IPS-20b (cell line): ENCODE data around the gene VPS54.
"Not testable (repeated sequence)": the region's sequence is repeated elsewhere in the genome, so short reads cannot be mapped to it uniquely, and the experiment has no call there.

Source experiments
- H3K27ac ChIP-seq: one replicate; pipeline ENCODE4 v1.5.1; 2013; ENCODE audit warnings: low read length
- H3K27me3 ChIP-seq: 2 replicates; pipeline ENCODE4 v1.6.1; 2013; ENCODE audit warnings: mild to moderate bottlenecking, low read length, inconsistent platforms; ENCODE audit not compliant: insufficient read depth
- H3K36me3 ChIP-seq: 2 replicates; pipeline ENCODE4 v1.6.1; 2013; ENCODE audit warnings: low read depth, mild to moderate bottlenecking, inconsistent platforms, low read length, moderate library complexity; ENCODE audit not compliant: insufficient read depth
- H3K4me1 ChIP-seq: 2 replicates; pipeline ENCODE4 v1.6.1; 2013; ENCODE audit warnings: mild to moderate bottlenecking, control low read depth, inconsistent platforms, low read length, moderate library complexity; ENCODE audit not compliant: insufficient read depth
- H3K4me3 ChIP-seq: 2 replicates; pipeline ENCODE4 v1.5.1; 2013; ENCODE audit warnings: mild to moderate bottlenecking, low read length, inconsistent platforms
- H3K9ac ChIP-seq: 2 replicates; pipeline ENCODE4 v1.6.1; 2013; ENCODE audit warnings: low read depth, mild to moderate bottlenecking, inconsistent platforms, low read length, moderate library complexity
- H3K9me3 ChIP-seq: 2 replicates; pipeline ENCODE4 v1.6.1; 2013; ENCODE audit warnings: mild to moderate bottlenecking, low read depth, low read length, inconsistent platforms; ENCODE audit not compliant: insufficient read depth

VPS54 gene

DNA sequence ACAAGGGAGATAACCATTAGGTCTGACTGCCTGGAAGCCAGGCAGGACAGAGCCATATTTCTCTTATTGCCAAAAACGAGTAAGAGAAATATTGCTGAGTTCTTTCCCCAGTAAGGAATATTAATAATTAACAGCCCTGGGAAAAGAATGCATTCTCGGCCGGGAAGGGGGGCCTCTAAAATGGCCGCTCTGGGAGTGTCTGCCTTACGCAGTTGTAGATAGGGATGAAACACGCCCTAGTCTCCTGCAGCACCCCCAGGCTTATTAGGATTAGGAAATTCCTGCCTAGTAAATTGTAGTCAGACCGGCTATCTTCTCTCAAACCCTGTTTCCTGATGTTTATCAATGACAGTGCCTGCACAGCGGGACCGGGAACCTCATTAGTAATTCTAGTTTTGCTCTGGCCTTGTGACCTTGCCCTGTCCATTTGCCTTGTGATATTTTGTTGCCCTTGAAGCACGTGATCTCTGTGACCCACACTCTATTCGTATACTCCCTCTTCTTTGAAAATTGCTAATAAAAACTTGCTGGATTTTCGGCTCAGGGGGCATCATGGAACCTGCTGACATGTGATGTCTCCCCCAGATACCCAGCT is 30.3 kb downstream of the VPS54 start:
- H3K4me3 ChIP-seq, H3K36me3 ChIP-seq, H3K27me3 ChIP-seq, H3K4me1 ChIP-seq, H3K27ac ChIP-seq, H3K9ac ChIP-seq: not testable (repeated sequence)
- H3K9me3 ChIP-seq = peaks cover 11% of the 10 kb centered on the region; the same call in 1 of the 2 replicates

DNA sequence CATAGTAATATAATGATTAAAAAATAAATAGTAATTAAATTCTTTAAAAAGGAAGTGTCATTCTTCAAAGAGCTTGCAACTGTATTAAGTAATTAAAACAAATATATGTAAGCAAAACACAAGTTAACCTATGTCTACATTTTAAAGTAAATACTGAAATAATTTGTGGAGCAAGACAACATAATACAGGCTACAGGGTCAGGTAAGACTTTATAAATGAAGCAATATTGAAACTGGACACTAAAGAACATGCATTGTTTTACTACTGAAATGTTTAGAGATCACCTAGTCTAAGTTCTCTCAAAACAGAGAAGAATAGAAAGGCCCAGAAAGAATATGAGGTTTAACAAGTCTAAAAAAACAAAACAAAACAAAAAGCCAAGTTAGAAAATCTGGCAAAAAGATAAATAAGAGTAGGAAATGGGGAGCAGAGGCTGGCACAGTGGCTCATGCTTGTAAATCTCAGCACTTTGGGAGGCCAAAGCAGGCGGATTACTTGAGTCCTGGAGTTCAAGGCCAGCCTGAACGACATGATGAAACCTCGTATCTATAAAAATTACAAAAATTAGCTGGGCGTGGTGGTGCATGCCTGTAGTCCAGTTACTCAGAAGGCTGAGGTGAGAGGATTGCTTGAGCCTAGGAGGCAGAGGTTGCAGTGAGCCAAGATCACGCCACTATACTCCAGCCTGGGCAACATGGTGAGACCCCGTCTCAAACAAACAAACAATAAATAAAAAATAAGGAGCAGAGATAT is 34.4 kb downstream of the VPS54 start:
- H3K27ac ChIP-seq = no peak overlapping the region
- no peaks in the 10 kb centered on the region for H3K27me3 ChIP-seq

DNA sequence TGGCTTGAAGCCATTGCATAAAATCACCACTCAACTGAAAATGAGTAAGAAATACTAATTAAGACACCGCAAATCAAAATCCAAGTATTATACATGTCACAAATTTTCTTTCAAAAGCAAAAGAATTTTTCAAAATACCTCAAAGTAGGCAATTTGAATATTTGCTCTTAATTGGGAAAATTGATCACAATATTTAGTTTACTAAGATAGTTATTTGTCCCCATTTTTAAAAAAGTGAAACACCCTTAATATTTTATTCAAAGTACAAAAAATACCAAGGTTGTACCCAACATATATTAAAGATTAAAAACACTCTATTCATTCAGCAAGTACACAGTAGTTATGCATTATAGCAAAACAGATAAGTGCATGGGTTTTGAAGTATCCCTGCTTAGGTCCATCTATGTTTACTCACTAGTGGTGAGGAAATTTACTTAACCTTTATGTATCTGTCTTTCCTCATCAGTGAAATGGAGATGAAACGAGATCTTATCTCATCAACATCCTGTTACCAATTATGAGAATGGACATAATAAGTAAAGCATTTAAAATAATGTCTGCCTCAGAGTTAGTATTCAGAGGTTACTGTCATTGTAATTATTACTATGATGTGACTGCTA is 35.1 kb downstream of the VPS54 start:
- Histone ChIP-seq H3K27me3 (no peaks in the 10 kb centered on the region), H3K27ac (no peak overlapping the region)

More for the DNA sequence above, 34.4 kb downstream of the VPS54 start:
- no peak overlapping the region for H3K9ac ChIP-seq
- no peaks in the 10 kb centered on the region for H3K4me1 ChIP-seq
- H3K4me3 ChIP-seq = no peak overlapping the region
- peaks cover 16% of the 10 kb centered on the region; the same call in 1 of the 2 replicates for H3K36me3 ChIP-seq
- H3K9me3 ChIP-seq = peaks cover 10% of the 10 kb centered on the region; the same call in 1 of the 2 replicates

DNA sequence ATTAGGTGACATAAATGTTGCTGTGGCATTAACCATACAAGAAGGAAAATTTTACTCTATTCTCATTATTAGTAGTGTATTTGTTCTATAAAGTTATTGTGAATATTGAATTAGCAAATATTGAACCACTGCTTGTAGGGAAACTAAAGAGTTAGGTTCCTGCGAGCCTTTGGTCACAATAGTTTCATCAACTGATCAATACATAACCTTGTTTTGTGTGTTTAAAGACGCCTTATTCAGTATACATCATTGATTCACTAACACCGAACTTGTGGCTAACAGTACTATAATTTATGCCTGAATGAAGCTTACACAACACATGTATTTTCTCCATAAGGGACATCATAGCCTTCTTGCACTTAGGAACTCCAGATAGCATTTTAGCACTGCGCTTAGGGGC is 36.9 kb downstream of the VPS54 start:
- no peak overlapping the region for H3K4me3 ChIP-seq
- H3K27me3 ChIP-seq = no peaks in the 10 kb centered on the region
- no peaks in the 10 kb centered on the region for H3K9me3 ChIP-seq
- H3K4me1 ChIP-seq = no peaks in the 10 kb centered on the region
- no peak overlapping the region for H3K27ac ChIP-seq
- no peak overlapping the region for H3K9ac ChIP-seq
- peaks cover 22% of the 10 kb centered on the region for H3K36me3 ChIP-seq

More for the DNA sequence above, 35.1 kb downstream of the VPS54 start:
- Histone ChIP-seq H3K4me3 (no peak overlapping the region), H3K9me3 (peaks cover 3% of the 10 kb centered on the region; the same call in 1 of the 2 replicates), H3K9ac (no peak overlapping the region), H3K4me1 (no peaks in the 10 kb centered on the region), H3K36me3 (peaks cover 16% of the 10 kb centered on the region; the same call in 1 of the 2 replicates)

DNA sequence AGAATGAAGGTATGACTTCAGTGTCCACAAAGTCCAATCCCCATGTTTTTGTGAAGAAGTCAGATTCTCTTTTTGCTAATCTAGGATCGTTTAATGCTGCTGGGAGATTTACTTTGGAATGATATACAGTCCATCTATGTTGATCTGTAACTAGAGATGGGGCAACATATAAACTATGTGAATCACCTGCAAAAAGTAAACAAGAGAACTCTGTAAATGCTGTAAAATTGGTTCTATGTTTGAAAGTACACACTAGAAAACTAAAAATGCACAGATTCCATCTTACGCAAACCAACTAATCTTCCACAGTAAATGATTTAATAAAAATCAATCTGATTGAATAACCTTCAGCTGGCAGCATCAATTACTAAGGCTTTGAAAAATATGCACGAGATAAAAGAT is 37.5 kb downstream of the VPS54 start:
- H3K36me3 ChIP-seq = peaks cover 22% of the 10 kb centered on the region

DNA sequence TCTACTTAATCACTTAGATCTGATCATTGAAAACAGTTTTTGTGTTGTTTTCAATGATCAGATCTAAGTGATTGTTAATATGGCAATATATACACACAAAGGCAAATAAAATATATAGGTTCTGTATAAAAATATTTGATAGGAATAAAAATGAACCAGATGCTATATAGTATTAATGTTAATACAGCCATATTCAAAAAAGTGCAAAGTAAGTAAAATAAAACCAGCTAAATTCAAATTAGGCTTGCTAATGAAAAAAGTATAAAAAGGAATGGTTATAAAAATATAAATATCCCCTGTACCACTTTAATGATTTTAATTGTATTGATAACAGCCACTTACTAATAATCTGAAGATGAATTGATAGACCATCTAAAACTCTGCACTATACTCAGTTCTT is 38.4 kb downstream of the VPS54 start:
- H3K27ac ChIP-seq = no peak overlapping the region
- no peaks in the 10 kb centered on the region for H3K4me1 ChIP-seq
- H3K9ac ChIP-seq = no peak overlapping the region
- H3K9me3 ChIP-seq = no peaks in the 10 kb centered on the region
- no peaks in the 10 kb centered on the region for H3K27me3 ChIP-seq
- peaks cover 22% of the 10 kb centered on the region for H3K36me3 ChIP-seq
- no peak overlapping the region for H3K4me3 ChIP-seq

More for the DNA sequence above, 37.5 kb downstream of the VPS54 start:
- H3K27ac ChIP-seq = no peak overlapping the region
- H3K4me1 ChIP-seq = no peaks in the 10 kb centered on the region
- H3K4me3 ChIP-seq = no peak overlapping the region
- no peak overlapping the region for H3K9ac ChIP-seq
- H3K27me3 ChIP-seq = no peaks in the 10 kb centered on the region
- no peaks in the 10 kb centered on the region for H3K9me3 ChIP-seq

DNA sequence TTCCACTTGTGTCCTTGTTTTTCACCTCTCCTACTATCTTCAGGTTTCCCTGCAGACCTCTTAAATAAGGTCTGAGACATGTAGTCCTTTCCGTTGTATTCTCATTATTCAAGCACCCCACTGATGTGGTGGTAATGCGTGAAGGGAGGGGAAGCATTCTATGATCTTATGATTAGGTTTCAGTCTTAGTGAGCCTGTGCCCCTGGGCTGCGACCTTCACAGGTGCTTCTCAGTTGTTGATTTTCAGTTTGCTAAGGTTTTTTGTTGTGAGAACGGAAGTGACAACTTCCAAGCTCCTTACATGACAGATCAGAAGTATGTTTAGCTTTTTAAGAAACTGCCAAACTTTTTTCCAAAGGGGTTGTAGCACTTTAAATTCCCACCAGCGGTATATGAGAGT is 41.3 kb downstream of the VPS54 start:
- Histone ChIP-seq H3K27me3 (no peaks in the 10 kb centered on the region), H3K27ac (no peak overlapping the region), H3K9me3 (no peaks in the 10 kb centered on the region), H3K4me1 (no peaks in the 10 kb centered on the region), H3K36me3 (peaks cover 22% of the 10 kb centered on the region), H3K9ac (no peak overlapping the region), H3K4me3 (no peak overlapping the region)

DNA sequence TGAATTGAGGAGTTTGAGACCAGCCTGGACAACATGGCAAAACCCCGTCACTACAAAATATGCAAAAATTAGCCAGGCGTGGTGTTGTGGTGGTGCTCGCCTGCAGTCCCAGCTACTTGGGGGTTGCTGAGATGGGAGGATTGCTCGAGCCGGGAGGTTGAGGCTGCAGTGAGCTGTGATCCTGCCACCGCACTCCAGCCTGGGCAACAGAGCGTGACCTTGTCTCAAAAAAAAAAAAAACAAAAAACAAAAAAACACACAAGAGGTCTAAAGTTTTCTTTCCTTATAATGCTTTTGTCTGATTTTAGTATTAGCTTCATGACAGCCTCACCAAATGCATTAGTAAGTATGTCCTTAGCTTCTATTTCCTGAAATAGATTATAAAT is 43.1 kb downstream of the VPS54 start:
- no peaks in the 10 kb centered on the region for H3K4me1 ChIP-seq
- no peak overlapping the region for H3K27ac ChIP-seq
- H3K9ac ChIP-seq = no peak overlapping the region
- no peaks in the 10 kb centered on the region for H3K9me3 ChIP-seq
- no peaks in the 10 kb centered on the region for H3K27me3 ChIP-seq
- no peak overlapping the region for H3K4me3 ChIP-seq
- H3K36me3 ChIP-seq = peaks cover 25% of the 10 kb centered on the region

DNA sequence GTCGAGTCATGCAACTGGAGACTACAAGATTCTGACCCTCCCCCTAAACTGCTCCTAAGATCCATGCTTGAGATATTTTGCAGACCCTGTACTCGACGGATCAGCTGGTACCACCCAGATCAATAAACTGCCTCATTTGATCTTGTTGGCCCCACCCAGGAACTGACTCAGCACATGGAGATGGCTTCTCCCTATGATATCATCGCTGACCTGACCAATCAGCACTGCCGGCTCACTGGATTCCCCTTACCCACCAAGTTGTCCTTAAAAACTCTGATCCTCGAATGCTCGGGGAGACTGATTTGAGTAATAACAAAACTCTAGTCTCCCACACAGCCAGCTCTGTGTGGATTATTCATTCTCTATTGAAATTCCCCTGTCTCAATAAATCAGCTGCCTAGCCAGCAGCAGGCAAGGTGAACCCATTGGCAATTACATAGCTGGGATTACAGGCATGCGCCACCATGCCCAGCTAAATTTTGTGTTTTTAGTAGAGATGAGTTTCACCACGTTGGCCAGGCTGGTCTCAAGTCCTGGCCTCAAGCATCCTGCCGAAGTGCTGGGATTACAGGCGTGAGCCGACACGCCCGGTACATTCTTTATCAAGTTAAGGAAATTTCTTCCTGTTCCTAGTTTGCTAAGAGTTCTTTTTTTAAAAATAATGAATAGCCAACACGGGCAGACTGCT is 43.6 kb downstream of the VPS54 start:
- no peaks in the 10 kb centered on the region for H3K4me1 ChIP-seq
- H3K27me3 ChIP-seq = no peaks in the 10 kb centered on the region
- peaks cover 22% of the 10 kb centered on the region for H3K36me3 ChIP-seq

DNA sequence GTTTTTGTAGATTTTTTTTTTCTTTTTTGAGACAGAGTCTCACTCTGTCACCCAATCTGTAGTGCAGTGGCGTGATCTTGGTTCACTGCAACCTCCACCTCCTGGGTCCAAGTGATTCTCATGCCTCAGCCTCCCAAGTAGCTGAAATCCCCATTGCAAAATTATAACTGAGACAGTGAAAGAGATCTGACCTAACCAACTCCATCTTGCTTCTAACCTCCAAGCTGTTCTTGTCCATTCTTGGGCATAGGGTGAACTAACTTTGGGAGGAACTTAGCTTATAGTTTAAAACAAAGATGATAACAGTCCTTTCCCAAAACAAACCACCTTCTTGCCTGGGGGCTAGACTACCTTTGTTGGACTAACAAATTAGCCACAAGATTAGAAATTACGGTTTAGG is 44.2 kb downstream of the VPS54 start:
- not testable (repeated sequence) for H3K27ac ChIP-seq, H3K9me3 ChIP-seq, H3K4me1 ChIP-seq, H3K4me3 ChIP-seq, H3K27me3 ChIP-seq, H3K9ac ChIP-seq
- H3K36me3 ChIP-seq = peaks cover 17% of the 10 kb centered on the region

More for the DNA sequence above, 43.6 kb downstream of the VPS54 start:
- Histone ChIP-seq H3K9ac (no peak overlapping the region), H3K9me3 (no peaks in the 10 kb centered on the region), H3K27ac (no peak overlapping the region), H3K4me3 (no peak overlapping the region)

DNA sequence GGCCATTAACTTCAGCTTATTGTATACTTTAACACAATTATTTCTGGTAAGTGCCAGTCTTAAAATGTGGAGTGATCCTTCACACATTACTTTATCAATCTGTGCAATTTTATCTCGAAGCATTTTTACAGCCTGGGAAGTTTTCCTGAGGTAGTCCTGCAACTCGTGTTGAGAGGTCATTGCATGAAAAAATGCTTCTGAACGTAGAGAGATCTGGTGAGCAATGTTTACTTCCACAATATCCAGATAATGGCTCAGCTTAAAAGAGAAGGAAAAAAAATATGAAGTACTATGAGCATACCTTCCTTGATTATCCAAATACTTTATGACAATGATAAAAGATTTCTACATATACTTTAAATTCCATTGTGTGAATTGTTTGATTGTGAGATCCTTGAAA is 57.0 kb downstream of the VPS54 start:
- Histone ChIP-seq H3K4me1 (no peaks in the 10 kb centered on the region), H3K27ac (no peak overlapping the region), H3K9ac (no peak overlapping the region), H3K9me3 (no peaks in the 10 kb centered on the region), H3K36me3 (peaks cover 25% of the 10 kb centered on the region), H3K4me3 (no peak overlapping the region), H3K27me3 (no peaks in the 10 kb centered on the region)
